SK-N-SH treated with all-trans-retinoic acid at 6 μM for 48 hours (cell line): ENCODE measurements around the gene TGM5.

Experiments
- ARNTL ChIP-seq: fragments of 450-650 bp; formaldehyde crosslinking; IDR thresholded peaks from 2 replicates; pipeline ENCODE4 v1.5.0; 2020; ENCODE audit warnings: low read depth, mild to moderate bottlenecking, moderate library complexity, borderline replicate concordance
- BACH2 ChIP-seq: fragments of 250-450 bp; sonication (Bioruptor Pico); IDR thresholded peaks from 2 replicates; pipeline ENCODE4 v1.9.0; 2021; ENCODE audit warnings: mild to moderate bottlenecking, borderline replicate concordance
- CSRNP3 ChIP-seq: fragments of 250-450 bp; sonication (Bioruptor Pico); IDR thresholded peaks from 2 replicates; pipeline ENCODE4 v1.5.1; 2021; ENCODE audit warnings: mild to moderate bottlenecking, moderate library complexity
- GLIS3 ChIP-seq: fragments of 250-450 bp; sonication (Bioruptor Pico); IDR thresholded peaks from 2 replicates; pipeline ENCODE4 v1.5.0; 2020; ENCODE audit warnings: mild to moderate bottlenecking, moderate library complexity
- POU6F1 ChIP-seq: fragments of 250-450 bp; sonication (Bioruptor Pico); IDR thresholded peaks from 2 replicates; pipeline ENCODE4 v1.8.0; 2021; ENCODE audit warnings: low read depth, mild to moderate bottlenecking, moderate library complexity, borderline replicate concordance
- PPARA ChIP-seq: fragments of 250-450 bp; sonication (Bioruptor Pico); IDR thresholded peaks from 2 replicates; pipeline ENCODE4 v1.5.0; 2020; ENCODE audit warnings: mild to moderate bottlenecking, borderline replicate concordance
- SNAI2 ChIP-seq: fragments of 250-450 bp; sonication (Bioruptor Pico); IDR thresholded peaks from 2 replicates; pipeline ENCODE4 v1.5.0; 2020; ENCODE audit warnings: mild to moderate bottlenecking, moderate library complexity
- TOX ChIP-seq: fragments of 250-450 bp; sonication (Bioruptor Pico); IDR thresholded peaks from 2 replicates; pipeline ENCODE4 v1.8.0; 2021; ENCODE audit warnings: mild to moderate bottlenecking, moderate library complexity, borderline replicate concordance
- ZC3H10 ChIP-seq: fragments of 250-450 bp; sonication (Bioruptor Pico); IDR thresholded peaks from 2 replicates; pipeline ENCODE4 v1.5.1; 2021; ENCODE audit warnings: mild to moderate bottlenecking, moderate library complexity
- ZFP3 ChIP-seq: fragments of 250-450 bp; sonication (Bioruptor Pico); IDR thresholded peaks from 2 replicates; pipeline ENCODE4 v1.5.0; 2020; ENCODE audit warnings: mild to moderate bottlenecking, moderate library complexity
- ZFP30 ChIP-seq: fragments of 450-650 bp; formaldehyde crosslinking; IDR thresholded peaks from 2 replicates; pipeline ENCODE4 v1.5.0; 2022; ENCODE audit warnings: mild to moderate bottlenecking, moderate library complexity
- ZNF70 ChIP-seq: fragments of 450-650 bp; formaldehyde crosslinking; IDR thresholded peaks from 2 replicates; pipeline ENCODE4 v1.5.0; 2020; ENCODE audit warnings: mild to moderate bottlenecking, moderate library complexity
- TF ChIP-seq, protein P1 (sequence below): fragments of 250-450 bp; sonication (Bioruptor Pico); IDR thresholded peaks from 2 replicates; pipeline ENCODE4 v1.8.0; 2020; ENCODE audit warnings: mild to moderate bottlenecking, moderate library complexity, borderline replicate concordance

DNA sequence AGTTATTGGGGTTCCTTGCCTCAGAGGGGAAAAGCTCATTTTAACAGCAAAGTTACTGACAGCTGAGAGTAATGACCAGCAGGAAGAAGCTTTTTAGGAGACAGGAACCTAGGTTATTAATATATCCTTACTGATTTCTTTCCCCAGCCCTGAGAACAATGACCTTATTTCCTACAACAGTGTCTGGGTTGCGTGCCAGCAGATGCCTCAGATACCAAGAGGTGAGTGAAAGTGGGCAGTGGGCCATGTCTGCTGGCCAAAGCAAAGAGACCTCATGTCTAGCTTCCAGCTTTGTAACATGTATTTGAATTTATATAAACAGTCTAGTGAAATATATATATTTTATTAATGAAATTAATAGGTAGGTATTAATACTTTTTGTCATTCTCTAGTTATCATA, 76.5 kb downstream of the TGM5 start:
- no peak for TF ChIP-seq ZFP30 (CRISPR knock-in tag)
- TF ChIP-seq ZFP3 (CRISPR knock-in tag) = no peak
- no peak for TF ChIP-seq ZC3H10 (CRISPR knock-in tag)
- TF ChIP-seq ZNF70 (CRISPR knock-in tag) = no peak
- TF ChIP-seq BACH2 (CRISPR knock-in tag) = no peak
- no peak for TF ChIP-seq PPARA (CRISPR knock-in tag)
- TF ChIP-seq GLIS3 = no peak
- TF ChIP-seq, protein P1, sequence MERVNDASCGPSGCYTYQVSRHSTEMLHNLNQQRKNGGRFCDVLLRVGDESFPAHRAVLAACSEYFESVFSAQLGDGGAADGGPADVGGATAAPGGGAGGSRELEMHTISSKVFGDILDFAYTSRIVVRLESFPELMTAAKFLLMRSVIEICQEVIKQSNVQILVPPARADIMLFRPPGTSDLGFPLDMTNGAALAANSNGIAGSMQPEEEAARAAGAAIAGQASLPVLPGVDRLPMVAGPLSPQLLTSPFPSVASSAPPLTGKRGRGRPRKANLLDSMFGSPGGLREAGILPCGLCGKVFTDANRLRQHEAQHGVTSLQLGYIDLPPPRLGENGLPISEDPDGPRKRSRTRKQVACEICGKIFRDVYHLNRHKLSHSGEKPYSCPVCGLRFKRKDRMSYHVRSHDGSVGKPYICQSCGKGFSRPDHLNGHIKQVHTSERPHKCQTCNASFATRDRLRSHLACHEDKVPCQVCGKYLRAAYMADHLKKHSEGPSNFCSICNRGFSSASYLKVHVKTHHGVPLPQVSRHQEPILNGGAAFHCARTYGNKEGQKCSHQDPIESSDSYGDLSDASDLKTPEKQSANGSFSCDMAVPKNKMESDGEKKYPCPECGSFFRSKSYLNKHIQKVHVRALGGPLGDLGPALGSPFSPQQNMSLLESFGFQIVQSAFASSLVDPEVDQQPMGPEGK (CRISPR knock-in tag) = no peak
- TF ChIP-seq SNAI2 (CRISPR knock-in tag) = no peak
- TF ChIP-seq CSRNP3 (CRISPR knock-in tag) = no peak
- no peak for TF ChIP-seq ARNTL (CRISPR knock-in tag)
- TF ChIP-seq TOX (CRISPR knock-in tag) = no peak
- TF ChIP-seq POU6F1 (CRISPR knock-in tag) = no peak
